ENCODE measurements around the gene PDCD11.

PDCD11 gene

GRCh38 chr10:103373544-103373943, 22.9 kb upstream of the PDCD11 start:
- Histone ChIP-seq H3K36me3 (ENCODE audit: low read depth) (peaks cover 40% of the 10 kb centered on the region), H3K4me1 (ENCODE audit: insufficient read depth, poor library complexity, severe bottlenecking) (peaks cover 8% of the 10 kb centered on the region), H3K27me3 (ENCODE audit: insufficient read depth, poor library complexity, severe bottlenecking) (no peaks in the 10 kb centered on the region), H3K9me3 (ENCODE audit: severe bottlenecking) (no peaks in the 10 kb centered on the region), H3K27ac (ENCODE audit: poor library complexity, severe bottlenecking) (no peak overlapping the region), H3K4me3 (ENCODE audit: severe bottlenecking) (no peak overlapping the region)
- no peak for ATAC-seq (ENCODE audit: low read depth)
- no peak for DNase-seq (ENCODE audit: low spot score)
- TF ChIP-seq, protein P1, sequence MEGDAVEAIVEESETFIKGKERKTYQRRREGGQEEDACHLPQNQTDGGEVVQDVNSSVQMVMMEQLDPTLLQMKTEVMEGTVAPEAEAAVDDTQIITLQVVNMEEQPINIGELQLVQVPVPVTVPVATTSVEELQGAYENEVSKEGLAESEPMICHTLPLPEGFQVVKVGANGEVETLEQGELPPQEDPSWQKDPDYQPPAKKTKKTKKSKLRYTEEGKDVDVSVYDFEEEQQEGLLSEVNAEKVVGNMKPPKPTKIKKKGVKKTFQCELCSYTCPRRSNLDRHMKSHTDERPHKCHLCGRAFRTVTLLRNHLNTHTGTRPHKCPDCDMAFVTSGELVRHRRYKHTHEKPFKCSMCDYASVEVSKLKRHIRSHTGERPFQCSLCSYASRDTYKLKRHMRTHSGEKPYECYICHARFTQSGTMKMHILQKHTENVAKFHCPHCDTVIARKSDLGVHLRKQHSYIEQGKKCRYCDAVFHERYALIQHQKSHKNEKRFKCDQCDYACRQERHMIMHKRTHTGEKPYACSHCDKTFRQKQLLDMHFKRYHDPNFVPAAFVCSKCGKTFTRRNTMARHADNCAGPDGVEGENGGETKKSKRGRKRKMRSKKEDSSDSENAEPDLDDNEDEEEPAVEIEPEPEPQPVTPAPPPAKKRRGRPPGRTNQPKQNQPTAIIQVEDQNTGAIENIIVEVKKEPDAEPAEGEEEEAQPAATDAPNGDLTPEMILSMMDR (IDR thresholded peaks at IDR 0.05; ENCODE audit: poor library complexity, severe bottlenecking): no peak

DNA sequence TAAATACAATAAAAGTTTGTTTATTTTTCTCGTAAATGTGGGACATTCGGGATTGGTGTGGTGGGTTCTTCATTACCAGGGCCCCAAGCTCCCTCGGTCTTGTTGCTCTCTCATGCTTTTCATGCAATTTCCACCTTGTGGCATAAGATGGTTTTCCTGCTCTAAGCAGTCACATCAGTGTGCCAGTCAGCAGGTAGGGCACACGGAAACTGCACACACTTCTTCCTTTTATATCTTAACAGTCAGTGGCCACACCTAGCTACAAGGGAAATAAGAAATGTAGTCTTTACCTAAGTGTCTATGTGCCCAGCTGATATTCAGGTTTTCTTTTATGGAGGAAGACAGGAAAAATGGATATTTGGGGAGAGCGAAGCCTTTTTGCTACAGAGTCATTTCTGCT, 22.2 kb upstream of the PDCD11 start:
- DNase-seq (ENCODE audit: low spot score) (no peak), ATAC-seq (ENCODE audit: low read depth) (no peak)
- Histone ChIP-seq H3K27ac (ENCODE audit: poor library complexity, severe bottlenecking) (no peak overlapping the region), H3K27me3 (ENCODE audit: insufficient read depth, poor library complexity, severe bottlenecking) (no peaks in the 10 kb centered on the region), H3K9me3 (ENCODE audit: severe bottlenecking) (no peaks in the 10 kb centered on the region), H3K4me3 (ENCODE audit: severe bottlenecking) (no peak overlapping the region), H3K36me3 (ENCODE audit: low read depth) (peaks cover 40% of the 10 kb centered on the region), H3K4me1 (ENCODE audit: insufficient read depth, poor library complexity, severe bottlenecking) (peaks cover 5% of the 10 kb centered on the region)
- TF ChIP-seq, protein P1 (IDR thresholded peaks at IDR 0.05; ENCODE audit: poor library complexity, severe bottlenecking): no peak

GRCh38 chr10:103382769-103383168, 13.7 kb upstream of the PDCD11 start:
- H3K27ac ChIP-seq (ENCODE audit: poor library complexity, severe bottlenecking): no peak overlapping the region
- ATAC-seq (ENCODE audit: low read depth): no peak
- H3K4me3 ChIP-seq (ENCODE audit: severe bottlenecking): no peak overlapping the region

DNA sequence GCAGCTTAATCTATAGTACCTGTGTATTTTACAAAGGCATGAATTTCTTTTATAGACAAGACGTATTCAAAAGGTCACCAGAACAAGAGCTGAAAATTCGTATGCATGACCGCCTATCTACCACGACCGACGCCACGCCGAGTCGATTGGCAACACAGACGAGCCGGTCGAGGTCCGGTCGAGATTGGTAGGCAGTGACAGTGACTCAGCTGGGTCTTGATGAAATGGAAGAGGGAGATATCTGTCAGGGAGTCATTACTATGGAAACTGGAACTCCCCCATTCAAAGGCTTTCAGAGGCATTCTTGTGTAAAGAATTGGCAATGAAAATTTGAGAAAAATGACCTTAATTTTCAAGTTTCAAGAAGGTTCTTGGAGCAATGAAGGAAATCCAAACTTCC, 2.2 kb upstream of the PDCD11 start:
- DNase-seq (ENCODE audit: low spot score): no peak
- ATAC-seq (ENCODE audit: low read depth): no peak
- H3K36me3 ChIP-seq (ENCODE audit: low read depth): peaks cover 78% of the 10 kb centered on the region
- TF ChIP-seq, protein P1 (IDR thresholded peaks at IDR 0.05; ENCODE audit: poor library complexity, severe bottlenecking): no peak
- H3K4me1 ChIP-seq (ENCODE audit: insufficient read depth, poor library complexity, severe bottlenecking): peaks cover 28% of the 10 kb centered on the region
- no peaks in the 10 kb centered on the region for H3K27me3 ChIP-seq (ENCODE audit: insufficient read depth, poor library complexity, severe bottlenecking)
- H3K9me3 ChIP-seq (ENCODE audit: severe bottlenecking): no peaks in the 10 kb centered on the region
- no peak overlapping the region for H3K4me3 ChIP-seq (ENCODE audit: severe bottlenecking)
- H3K27ac ChIP-seq (ENCODE audit: poor library complexity, severe bottlenecking): no peak overlapping the region

More at GRCh38 chr10:103382769-103383168, 13.7 kb upstream of the PDCD11 start:
- TF ChIP-seq, protein P1 (IDR thresholded peaks at IDR 0.05; ENCODE audit: poor library complexity, severe bottlenecking): no peak
- Histone ChIP-seq H3K4me1 (ENCODE audit: insufficient read depth, poor library complexity, severe bottlenecking) (no peaks in the 10 kb centered on the region), H3K27me3 (ENCODE audit: insufficient read depth, poor library complexity, severe bottlenecking) (no peaks in the 10 kb centered on the region), H3K9me3 (ENCODE audit: severe bottlenecking) (no peaks in the 10 kb centered on the region), H3K36me3 (ENCODE audit: low read depth) (peaks cover 51% of the 10 kb centered on the region)
- no peak for DNase-seq (ENCODE audit: low spot score)

GRCh38 chr10:103395754-103396066, 716 bp upstream of the PDCD11 start:
- H3K4me1 ChIP-seq (ENCODE audit: insufficient read depth, poor library complexity, severe bottlenecking): peaks cover 28% of the 10 kb centered on the region
- TF ChIP-seq, protein P1 (IDR thresholded peaks at IDR 0.05; ENCODE audit: poor library complexity, severe bottlenecking): no peak
- ATAC-seq (ENCODE audit: low read depth) (no peak), DNase-seq (ENCODE audit: low spot score) (no peak)
- no peaks in the 10 kb centered on the region for H3K9me3 ChIP-seq (ENCODE audit: severe bottlenecking)
- peaks cover 76% of the 10 kb centered on the region for H3K36me3 ChIP-seq (ENCODE audit: low read depth)
- peak overlapping the region; percentile 42 for H3K27ac ChIP-seq (ENCODE audit: poor library complexity, severe bottlenecking)
- no peaks in the 10 kb centered on the region for H3K27me3 ChIP-seq (ENCODE audit: insufficient read depth, poor library complexity, severe bottlenecking)
- H3K4me3 ChIP-seq (ENCODE audit: severe bottlenecking): peak overlapping the region; percentile 85

Data from RWPE2 (cell line).